H9 (cell line): ENCODE results near the gene POMGNT2. TPM values are rescaled to one million over a fixed set of nuclear protein-coding genes. Genes with fewer than 3 reads are reported as not detected.

ENCODE experiments used
- DNase-seq: peaks from one replicate; pipeline ENCODE4 v3.0.0-alpha.2; 2017
- H2AFZ ChIP-seq: one replicate; pipeline ENCODE4 v1.6.1; 2013; ENCODE audit warnings: mild to moderate bottlenecking, low read length, control low read depth, moderate library complexity
- H2AK5ac ChIP-seq: 2 replicates; pipeline ENCODE4 v1.6.1; 2013; ENCODE audit warnings: low read length, control low read depth, mixed read lengths; ENCODE audit not compliant: insufficient read length
- H2BK120ac ChIP-seq: one replicate; pipeline ENCODE4 v1.6.1; 2013; ENCODE audit warnings: low read depth, mild to moderate bottlenecking, low read length, control low read depth, inconsistent platforms; ENCODE audit not compliant: poor library complexity, severe bottlenecking
- H2BK12ac ChIP-seq: 2 replicates; pipeline ENCODE4 v1.6.1; 2013; ENCODE audit warnings: low read length, control low read depth, mixed read lengths, low read depth; ENCODE audit not compliant: insufficient read length
- H2BK15ac ChIP-seq: 2 replicates; pipeline ENCODE4 v1.6.1; 2013; ENCODE audit warnings: low read depth, low read length, control low read depth
- H2BK20ac ChIP-seq: one replicate; pipeline ENCODE4 v1.6.1; 2013; ENCODE audit warnings: low read depth, mild to moderate bottlenecking, low read length, control low read depth, inconsistent platforms; ENCODE audit not compliant: poor library complexity, severe bottlenecking
- H2BK5ac ChIP-seq: 2 replicates; pipeline ENCODE4 v1.6.1; 2013; ENCODE audit warnings: low read length, control low read depth, mixed read lengths; ENCODE audit not compliant: insufficient read length
- H3K14ac ChIP-seq: 2 replicates; pipeline ENCODE4 v1.6.1; 2013; ENCODE audit warnings: low read length, control low read depth; ENCODE audit not compliant: insufficient read depth
- H3K18ac ChIP-seq: 2 replicates; pipeline ENCODE4 v1.6.1; 2013; ENCODE audit warnings: low read depth, mild to moderate bottlenecking, mixed read lengths, low read length, control low read depth; ENCODE audit not compliant: insufficient read length
- H3K23ac ChIP-seq: 2 replicates; pipeline ENCODE4 v1.6.1; 2013; ENCODE audit warnings: low read length, control low read depth, mixed read lengths, low read depth; ENCODE audit not compliant: insufficient read length
- H3K23me2 ChIP-seq: 2 replicates; pipeline ENCODE4 v1.6.1; 2013; ENCODE audit warnings: low read depth, mild to moderate bottlenecking, mixed read lengths, low read length, control low read depth; ENCODE audit not compliant: insufficient read length, poor library complexity, severe bottlenecking
- H3K27ac ChIP-seq: 2 replicates; pipeline ENCODE4 v1.5.1; 2013; ENCODE audit warnings: low read length, control low read depth, mixed read lengths, low read depth; ENCODE audit not compliant: insufficient read length
- H3K27me3 ChIP-seq: 2 replicates; pipeline ENCODE4 v1.6.1; 2013; ENCODE audit warnings: low read length, control low read depth, inconsistent platforms; ENCODE audit not compliant: insufficient read depth
- H3K4ac ChIP-seq: 2 replicates; pipeline ENCODE4 v1.6.1; 2013; ENCODE audit warnings: low read depth, mild to moderate bottlenecking, control low read depth, inconsistent platforms, low read length, moderate library complexity
- H3K4me1 ChIP-seq: 2 replicates; pipeline ENCODE4 v1.6.1; 2013; ENCODE audit warnings: low read length, control low read depth, inconsistent platforms; ENCODE audit not compliant: insufficient read depth
- H3K4me2 ChIP-seq: 2 replicates; pipeline ENCODE4 v1.6.1; 2013; ENCODE audit warnings: low read length, control low read depth, mixed read lengths; ENCODE audit not compliant: insufficient read length, insufficient read depth
- H3K56ac ChIP-seq: 2 replicates; pipeline ENCODE4 v1.6.1; 2013; ENCODE audit warnings: low read depth, mild to moderate bottlenecking, mixed read lengths, low read length, control low read depth; ENCODE audit not compliant: insufficient read length
- H3K79me1 ChIP-seq: 2 replicates; pipeline ENCODE4 v1.6.1; 2013; ENCODE audit warnings: low read depth, mild to moderate bottlenecking, moderate library complexity, low read length, control low read depth, inconsistent platforms; ENCODE audit not compliant: insufficient read depth, poor library complexity, severe bottlenecking
- H3K79me2 ChIP-seq: 2 replicates; pipeline ENCODE4 v1.6.1; 2013; ENCODE audit warnings: low read length, control low read depth, inconsistent platforms; ENCODE audit not compliant: insufficient read depth
- H3K9ac ChIP-seq: 2 replicates; pipeline ENCODE4 v1.6.1; 2013; ENCODE audit warnings: low read length, control low read depth, mixed read lengths; ENCODE audit not compliant: insufficient read length; ENCODE audit errors: extremely low read depth
- H3K9me3 ChIP-seq: one replicate; pipeline ENCODE4 v1.6.1; 2013; ENCODE audit warnings: low read depth, low read length, inconsistent platforms; ENCODE audit not compliant: control insufficient read depth
- H3T11ph ChIP-seq: one replicate; pipeline ENCODE4 v1.6.1; 2013; ENCODE audit warnings: mild to moderate bottlenecking, low read length, control low read depth, inconsistent platforms
- H4K20me1 ChIP-seq: one replicate; pipeline ENCODE4 v1.6.1; 2013; ENCODE audit not compliant: control insufficient read depth, insufficient read length, insufficient read depth
- H4K5ac ChIP-seq: 2 replicates; pipeline ENCODE4 v1.6.1; 2013; ENCODE audit warnings: low read depth, mild to moderate bottlenecking, mixed read lengths, low read length, control low read depth; ENCODE audit not compliant: insufficient read length
- H4K8ac ChIP-seq: replicated peaks from 2 replicates; pipeline ENCODE4 v1.6.1; 2013; ENCODE audit warnings: low read length, control low read depth, mixed read lengths, low read depth; ENCODE audit not compliant: insufficient read length
- H4K91ac ChIP-seq: 2 replicates; pipeline ENCODE4 v1.6.1; 2013; ENCODE audit warnings: low read depth, mild to moderate bottlenecking, moderate library complexity, mixed read lengths, low read length, control low read depth; ENCODE audit not compliant: insufficient read length
- H3K27ac Mint-ChIP-seq, 3 experiments: 2 replicates in 2 of 3; 3 replicates in 1 of 3; pipeline ENCODE4 v1.8.0; 2020 to 2021; ENCODE audit warnings: mixed read lengths in 3 of 3, mild to moderate bottlenecking in 1 of 3, moderate library complexity in 1 of 3
- H3K27me3 Mint-ChIP-seq: 2 replicates; pipeline ENCODE4 v1.8.0; 2021; ENCODE audit warnings: low read depth, mild to moderate bottlenecking, moderate library complexity, mixed read lengths
- H3K36me3 Mint-ChIP-seq, 3 experiments: 2 replicates in 2 of 3; 3 replicates in 1 of 3; pipeline ENCODE4 v1.8.0; 2020 to 2021; ENCODE audit warnings: low read depth in 3 of 3, mixed read lengths in 3 of 3; ENCODE audit not compliant: insufficient read depth in 1 of 3
- H3K4me1 Mint-ChIP-seq, 2 experiments: 2 replicates each; pipeline ENCODE4 v1.8.0; 2020; ENCODE audit warnings: mixed read lengths in 2 of 2
- H3K4me3 Mint-ChIP-seq, 2 experiments: 2 replicates in 1 of 2; 3 replicates in 1 of 2; pipeline ENCODE4 v1.8.0; 2020 to 2021; ENCODE audit warnings: mild to moderate bottlenecking in 2 of 2, mixed read lengths in 2 of 2, moderate library complexity in 1 of 2
- H3K9me3 Mint-ChIP-seq, 2 experiments: 2 replicates in 1 of 2; 3 replicates in 1 of 2; pipeline ENCODE4 v1.8.0; 2020; ENCODE audit warnings: mild to moderate bottlenecking in 2 of 2, mixed read lengths in 2 of 2, moderate library complexity in 1 of 2
- WGBS: extraction: QIAGEN DNeasy Blood & Tissue Kit; methylation state at CpG from one replicate; pipeline ENCODE4 v1.1.7; 2013; ENCODE audit warnings: missing lambda C conversion rate, low lambda C conversion rate, mixed read lengths; ENCODE audit not compliant: insufficient read length; ENCODE audit errors: extremely low coverage; 5-methylcytosine and 5-hydroxymethylcytosine counted together
- total RNA-seq: library from RNA; stranded (reverse); gene quantifications from 2 replicates; pipeline ENCODE4 v1.2.1, GENCODE V29; 2021
- TF ChIP-seq, protein P1 (sequence below): fragments of 200-600 bp; sonication (generic); conservative IDR thresholded peaks from 3 replicates; pipeline ENCODE4 v1.8.0; 2021; ENCODE audit warnings: antibody characterized with exemption, mild to moderate bottlenecking

The POMGNT2 gene
- total RNA-seq, 1 experiment from 2014 or later = 14.0 TPM

DNA sequence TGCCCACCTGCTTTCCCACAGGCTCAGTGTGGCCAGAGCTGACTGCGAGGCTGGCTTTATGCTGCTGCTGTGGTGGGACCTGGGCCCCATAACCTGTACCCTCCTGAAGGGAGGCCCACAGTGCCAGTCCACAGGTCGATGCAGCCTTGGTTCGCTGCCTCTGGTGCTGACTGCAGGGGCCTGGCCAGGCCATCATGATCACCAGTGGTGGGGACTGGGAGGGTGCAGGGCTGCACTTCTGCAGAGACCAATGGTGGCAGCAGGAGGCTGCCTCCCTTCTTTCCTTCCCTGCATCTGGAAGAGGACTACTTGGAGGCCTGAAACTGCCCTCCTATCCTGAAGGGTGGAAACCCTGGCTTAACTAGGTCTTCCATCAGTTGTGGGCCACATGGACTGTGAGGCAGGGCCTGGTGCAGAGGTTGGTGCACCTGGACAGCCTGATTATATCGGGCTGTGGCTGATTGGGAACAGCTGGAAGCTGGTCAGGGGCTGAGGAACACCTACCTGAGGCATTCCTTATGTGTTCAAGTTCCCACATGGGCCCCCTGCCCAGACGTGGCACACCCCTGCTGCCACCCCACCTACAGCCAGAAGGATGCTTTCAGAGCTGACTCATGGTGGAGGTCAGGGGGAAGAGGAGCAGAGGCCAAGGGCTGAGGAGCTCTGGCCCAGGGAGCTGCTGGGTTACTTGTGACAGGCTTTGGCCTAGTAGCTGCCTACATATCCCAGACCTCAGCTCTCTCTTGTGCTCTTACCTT is 29.8 kb downstream of the POMGNT2 start:
- H3K4ac ChIP-seq = no peak overlapping the region
- no peak overlapping the region for H4K91ac ChIP-seq
- WGBS = no CpG with 5 or more reads among the region's 5 CpGs
- no peak overlapping the region for H3K18ac ChIP-seq
- H3K79me2 ChIP-seq = no peaks in the 10 kb centered on the region
- no peak overlapping the region for H2AK5ac ChIP-seq
- no peak overlapping the region for H2BK15ac ChIP-seq
- H4K5ac ChIP-seq = no peak overlapping the region
- Mint-ChIP-seq H3K4me1 (no peaks in the 10 kb centered on the region), H3K36me3 (peaks cover 24 to 30% (median 25%) of the 10 kb centered on the region in 3 experiments), H3K4me3 (no peak overlapping the region), H3K9me3 (peaks cover 6 to 7% of the 10 kb centered on the region in 2 experiments), H3K27ac (no peak overlapping the region), H3K27me3 (peaks cover 1% of the 10 kb centered on the region)
- H3K27ac ChIP-seq = no peak overlapping the region
- no peaks in the 10 kb centered on the region for H3K23me2 ChIP-seq
- no peak overlapping the region for H2BK5ac ChIP-seq
- H4K20me1 ChIP-seq = no peaks in the 10 kb centered on the region
- no peak overlapping the region for H2BK120ac ChIP-seq
- H3K9ac ChIP-seq = no peak overlapping the region
- H4K8ac ChIP-seq = no peak overlapping the region
- no peak for DNase-seq
- no peaks in the 10 kb centered on the region for H3K79me1 ChIP-seq
- no peak overlapping the region for H3K23ac ChIP-seq
- no peak overlapping the region for H3T11ph ChIP-seq
- H3K9me3 ChIP-seq = no peaks in the 10 kb centered on the region
- H2AFZ ChIP-seq = no peak overlapping the region
- no peak overlapping the region for H3K56ac ChIP-seq
- H3K14ac ChIP-seq = no peak overlapping the region
- H3K4me1 ChIP-seq = no peaks in the 10 kb centered on the region
- no peak overlapping the region for H3K4me2 ChIP-seq
- no peak overlapping the region for H2BK12ac ChIP-seq
- H3K27me3 ChIP-seq = no peaks in the 10 kb centered on the region
- no peak overlapping the region for H2BK20ac ChIP-seq
- TF ChIP-seq, protein P1, sequence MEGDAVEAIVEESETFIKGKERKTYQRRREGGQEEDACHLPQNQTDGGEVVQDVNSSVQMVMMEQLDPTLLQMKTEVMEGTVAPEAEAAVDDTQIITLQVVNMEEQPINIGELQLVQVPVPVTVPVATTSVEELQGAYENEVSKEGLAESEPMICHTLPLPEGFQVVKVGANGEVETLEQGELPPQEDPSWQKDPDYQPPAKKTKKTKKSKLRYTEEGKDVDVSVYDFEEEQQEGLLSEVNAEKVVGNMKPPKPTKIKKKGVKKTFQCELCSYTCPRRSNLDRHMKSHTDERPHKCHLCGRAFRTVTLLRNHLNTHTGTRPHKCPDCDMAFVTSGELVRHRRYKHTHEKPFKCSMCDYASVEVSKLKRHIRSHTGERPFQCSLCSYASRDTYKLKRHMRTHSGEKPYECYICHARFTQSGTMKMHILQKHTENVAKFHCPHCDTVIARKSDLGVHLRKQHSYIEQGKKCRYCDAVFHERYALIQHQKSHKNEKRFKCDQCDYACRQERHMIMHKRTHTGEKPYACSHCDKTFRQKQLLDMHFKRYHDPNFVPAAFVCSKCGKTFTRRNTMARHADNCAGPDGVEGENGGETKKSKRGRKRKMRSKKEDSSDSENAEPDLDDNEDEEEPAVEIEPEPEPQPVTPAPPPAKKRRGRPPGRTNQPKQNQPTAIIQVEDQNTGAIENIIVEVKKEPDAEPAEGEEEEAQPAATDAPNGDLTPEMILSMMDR = no peak
